Measurements from ENCODE around the gene SLC12A6. TPM values are rescaled to one million over a fixed set of nuclear protein-coding genes. Genes with fewer than 3 reads are reported as not detected.
"Not testable (repeated sequence)": the region's sequence is repeated elsewhere in the genome, so short reads cannot be mapped to it uniquely, and the experiment has no call there.

The SLC12A6 gene
- total RNA-seq: 10.1 and 19.8 TPM in 2 replicates

DNA sequence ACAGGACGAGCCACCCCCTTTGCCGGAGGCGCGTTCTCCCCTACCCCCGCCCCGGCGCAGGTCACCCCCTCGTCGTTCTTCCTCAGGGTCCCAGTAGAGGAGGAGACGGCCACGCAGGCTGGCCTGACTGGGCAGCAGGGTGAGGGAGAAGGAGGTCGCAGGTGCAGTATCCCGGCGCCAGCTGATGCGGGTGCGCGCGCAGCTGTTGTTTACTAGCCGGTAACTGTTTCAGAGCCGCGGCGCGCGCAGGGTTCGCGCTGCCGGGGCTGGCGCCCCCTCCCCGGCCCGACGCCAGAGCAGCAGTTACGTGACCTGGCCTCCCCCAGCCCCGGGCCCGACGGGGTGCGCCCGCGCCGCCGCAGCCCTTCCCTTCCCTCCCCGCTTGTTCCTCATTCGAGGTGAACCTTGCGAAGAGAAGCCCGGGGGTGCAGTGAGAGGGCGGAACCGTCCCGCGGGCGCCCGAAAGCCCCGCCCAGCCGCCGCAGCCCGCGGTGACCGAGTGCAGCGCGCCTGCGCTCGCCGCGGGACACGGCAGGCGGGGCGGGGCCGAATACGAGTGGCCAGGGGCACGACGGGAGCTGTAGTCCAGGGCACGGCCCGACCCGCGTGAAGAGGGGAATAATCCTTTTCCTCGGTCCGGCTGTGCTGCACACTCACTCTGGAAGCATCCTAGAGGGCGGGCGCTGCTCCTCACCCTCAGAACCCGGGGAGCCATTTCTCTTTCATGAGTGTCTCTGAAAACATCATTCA lies at the start of gene SLC12A6:
Gene SLC12A6, minus strand, starts transcription at position 225 of the 750 bp plus-strand sequence. CDS start 1,101 bp downstream, outside the sequence.
- DNase-seq (ENCODE audit: low read depth): peak; percentile 73

DNA sequence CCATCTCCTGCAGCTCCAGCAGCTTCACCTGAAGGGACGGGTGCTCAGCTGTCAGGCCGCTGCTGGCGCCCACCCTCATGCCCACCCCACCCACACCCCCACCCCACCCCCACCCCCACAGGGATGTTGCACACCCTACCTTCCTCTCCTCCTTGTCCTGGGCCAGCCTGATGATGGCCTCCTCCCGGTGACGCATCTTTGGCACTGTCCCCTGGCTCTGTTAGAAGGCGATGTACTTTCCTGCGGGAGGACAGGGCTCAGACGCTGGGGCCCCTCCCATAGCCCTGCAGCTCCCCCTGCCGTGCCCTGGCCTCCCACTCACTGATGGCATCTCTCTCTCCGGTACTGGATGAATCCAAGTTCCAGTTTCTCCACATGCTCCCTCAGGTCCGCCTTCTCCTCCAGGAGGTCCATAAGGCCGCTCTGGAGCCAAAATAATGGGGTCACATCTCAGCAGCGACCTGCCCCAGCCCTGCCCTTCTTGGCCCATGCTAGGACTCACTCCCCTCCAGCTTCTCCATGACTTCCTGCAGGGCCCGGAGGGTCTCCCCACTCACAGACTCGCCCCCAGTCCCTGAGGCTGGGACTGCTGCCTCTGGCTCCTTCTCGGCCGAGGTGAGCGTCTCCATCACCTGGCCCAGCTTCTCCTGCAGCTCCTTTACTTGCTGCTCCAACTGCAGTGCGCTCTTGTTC lies 44.4 kb upstream of the SLC12A6 start:
- not testable (repeated sequence) for DNase-seq (ENCODE audit: low read depth)

GRCh38 chr15:34380491-34380890 lies 42.9 kb upstream of the SLC12A6 start:
- DNase-seq (ENCODE audit: low read depth): not testable (repeated sequence)

- no peak for DNase-seq (ENCODE audit: low read depth)
Observed at GRCh38 chr15:34376856-34377255, 39.3 kb upstream of the SLC12A6 start.

DNA sequence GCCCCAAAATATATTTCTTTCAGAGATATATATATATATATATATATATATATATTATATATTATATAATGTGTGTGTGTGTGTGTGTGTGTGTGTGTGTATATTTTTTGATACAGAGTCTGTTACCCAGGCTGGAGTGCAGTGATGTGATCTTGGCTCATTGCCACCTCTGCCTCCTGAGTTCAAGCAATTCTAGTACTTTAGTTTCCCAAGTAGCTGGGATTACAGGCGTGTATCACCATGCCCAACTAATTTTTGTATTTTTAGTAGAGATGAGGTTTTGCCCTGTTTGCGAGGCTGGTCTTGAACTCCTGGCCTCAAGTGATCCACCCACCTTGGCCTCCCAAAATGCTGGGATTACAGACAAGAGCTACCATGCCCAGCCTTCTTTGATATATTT lies 38.0 kb upstream of the SLC12A6 start:
- DNase-seq (ENCODE audit: low read depth): not testable (repeated sequence)

DNA sequence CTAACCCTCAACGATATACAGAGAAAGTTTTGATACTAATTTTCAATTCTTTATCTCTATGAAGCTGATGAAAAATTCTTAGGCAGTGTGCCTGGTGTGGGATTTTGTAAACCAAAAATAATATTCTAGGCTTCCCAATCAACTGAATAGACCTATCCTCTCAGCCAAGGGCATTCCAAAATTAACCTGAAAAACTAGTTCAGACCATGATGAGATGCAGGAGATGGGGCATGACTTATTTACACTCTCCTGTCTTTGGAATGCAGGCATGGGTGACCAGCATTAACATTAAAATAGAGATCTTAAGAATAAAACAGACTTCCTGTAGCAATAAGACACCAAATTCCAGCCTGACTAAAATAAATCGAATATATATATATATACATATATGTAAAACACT lies 37.2 kb upstream of the SLC12A6 start:
- DNase-seq (ENCODE audit: low read depth): no peak

DNA sequence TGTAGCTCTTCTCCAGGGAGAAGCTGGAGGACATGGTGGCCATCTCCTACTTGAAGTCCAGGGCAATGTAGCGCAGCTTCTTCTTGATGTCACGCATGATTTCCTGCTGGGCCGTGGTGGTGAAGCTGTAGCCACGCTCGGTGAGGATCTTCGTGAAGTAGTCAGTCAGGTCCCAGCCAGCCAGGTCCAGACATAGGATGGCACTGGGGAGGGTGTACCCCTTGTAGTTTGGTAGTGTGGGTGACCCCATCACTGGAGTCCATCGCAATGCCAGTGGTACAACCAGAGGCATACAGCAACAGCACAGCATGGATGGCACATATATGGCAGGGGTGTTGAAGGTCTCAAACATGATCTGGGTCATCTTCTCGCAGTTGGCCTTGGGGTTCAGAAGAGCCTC lies 36.4 kb upstream of the SLC12A6 start:
- no peak for DNase-seq (ENCODE audit: low read depth)

DNA sequence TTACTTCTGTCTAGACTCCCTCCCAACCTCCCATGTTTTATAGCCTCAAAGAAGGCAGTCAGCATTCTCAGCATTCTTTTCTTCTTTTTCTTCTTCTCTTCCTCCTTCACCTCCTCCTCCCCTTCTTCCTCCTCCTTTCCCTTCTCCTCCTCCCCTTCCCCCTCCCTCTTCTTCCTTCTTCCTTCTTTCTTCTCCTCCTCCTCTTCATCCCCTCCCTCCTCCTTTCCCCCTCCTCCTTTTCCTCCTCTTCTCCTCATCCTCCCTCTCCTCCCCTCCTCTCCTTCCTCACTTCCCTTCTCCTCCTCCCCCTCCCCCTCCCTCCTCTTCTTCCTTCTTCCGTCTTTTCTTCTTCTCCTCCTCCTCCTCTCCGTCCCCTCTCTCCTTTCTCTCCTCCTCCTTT lies 33.1 kb upstream of the SLC12A6 start:
- no peak for DNase-seq (ENCODE audit: low read depth)

DNA sequence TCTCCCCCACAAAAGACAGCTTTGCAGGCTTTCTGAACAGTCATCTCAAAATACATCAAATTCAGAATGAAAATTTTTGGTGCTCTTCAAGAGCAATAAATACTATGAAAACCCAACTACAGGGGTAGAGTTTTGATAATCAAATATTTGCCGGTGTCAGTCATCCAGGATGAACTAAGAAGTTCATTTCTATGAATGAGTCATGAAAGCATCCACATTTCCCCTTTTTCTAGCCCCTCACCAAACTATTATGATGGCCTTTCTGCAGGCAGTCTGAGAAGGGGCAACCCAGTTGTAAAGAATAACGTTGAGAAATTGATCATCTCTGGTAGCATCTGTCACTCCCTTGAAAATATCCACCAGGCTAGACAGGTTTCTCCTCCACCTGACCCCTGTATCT lies 32.5 kb upstream of the SLC12A6 start:
- no peak for DNase-seq (ENCODE audit: low read depth)

GRCh38 chr15:34367101-34368081 lies 29.8 kb upstream of the SLC12A6 start, which contains the start of gene LPCAT4:
Gene LPCAT4, minus strand, starts transcription at chr15:34367196. Its CDS starts 96 bp downstream, at chr15:34367100.
- DNase-seq (ENCODE audit: low read depth): peak; percentile 67

DNA sequence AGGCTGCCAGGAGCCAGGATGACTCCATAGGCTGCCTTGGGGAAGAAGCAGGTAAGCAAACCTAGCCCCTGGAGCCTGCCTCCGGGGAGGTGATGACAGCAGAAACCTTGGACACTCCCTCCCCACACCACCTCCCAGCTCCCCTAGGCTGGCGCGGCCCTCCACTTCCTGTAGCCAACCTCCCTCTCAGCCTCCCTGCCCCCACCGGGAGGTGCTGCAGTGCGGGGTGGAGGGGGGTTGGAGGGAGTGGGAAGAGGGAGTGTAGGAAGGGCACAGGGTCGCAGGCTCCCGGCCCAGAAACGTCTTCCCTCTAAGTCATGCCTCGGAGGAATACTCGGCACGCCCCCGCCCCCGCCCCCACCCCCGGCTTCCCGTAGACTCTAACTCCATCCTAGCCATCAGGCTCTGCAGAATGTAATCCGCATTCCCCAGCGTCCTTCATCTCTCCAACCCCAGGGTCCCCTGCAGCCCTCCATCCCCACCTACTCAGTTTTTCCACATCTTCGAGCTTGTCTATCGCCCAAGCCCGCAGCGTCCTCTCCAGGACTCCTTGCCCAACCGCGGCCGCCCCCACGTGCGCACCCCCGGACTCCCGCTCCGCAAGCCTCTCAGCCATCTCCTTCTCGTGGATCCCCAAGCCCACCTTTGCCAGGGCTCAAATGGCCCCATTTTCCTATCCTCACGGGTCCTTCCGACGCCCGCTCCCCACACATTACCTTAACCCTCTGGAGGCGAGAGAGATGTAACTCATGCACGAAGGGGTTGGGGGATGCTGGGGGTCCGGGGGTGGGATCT lies 28.9 kb upstream of the SLC12A6 start:
- peak; percentile 50 for DNase-seq (ENCODE audit: low read depth)

DNA sequence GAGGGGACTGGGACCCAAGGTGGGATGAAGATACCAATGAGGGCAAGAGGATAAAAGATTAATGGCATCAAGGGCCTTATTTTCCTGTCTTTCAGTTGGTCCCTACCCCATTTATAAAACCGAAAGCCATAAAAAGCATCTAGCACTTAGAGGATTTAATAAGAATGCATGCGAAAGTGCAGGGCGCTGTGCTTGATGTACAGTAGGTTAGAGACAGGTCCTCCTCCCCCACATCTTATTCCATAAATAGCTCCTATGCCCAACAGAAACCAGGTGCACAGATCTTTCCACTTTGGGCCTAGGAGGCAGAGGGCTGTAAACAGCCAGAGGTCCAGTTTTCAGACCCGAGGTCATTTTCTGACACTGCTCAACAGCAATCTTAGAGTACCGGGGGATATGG lies 28.3 kb upstream of the SLC12A6 start:
- no peak for DNase-seq (ENCODE audit: low read depth)

DNA sequence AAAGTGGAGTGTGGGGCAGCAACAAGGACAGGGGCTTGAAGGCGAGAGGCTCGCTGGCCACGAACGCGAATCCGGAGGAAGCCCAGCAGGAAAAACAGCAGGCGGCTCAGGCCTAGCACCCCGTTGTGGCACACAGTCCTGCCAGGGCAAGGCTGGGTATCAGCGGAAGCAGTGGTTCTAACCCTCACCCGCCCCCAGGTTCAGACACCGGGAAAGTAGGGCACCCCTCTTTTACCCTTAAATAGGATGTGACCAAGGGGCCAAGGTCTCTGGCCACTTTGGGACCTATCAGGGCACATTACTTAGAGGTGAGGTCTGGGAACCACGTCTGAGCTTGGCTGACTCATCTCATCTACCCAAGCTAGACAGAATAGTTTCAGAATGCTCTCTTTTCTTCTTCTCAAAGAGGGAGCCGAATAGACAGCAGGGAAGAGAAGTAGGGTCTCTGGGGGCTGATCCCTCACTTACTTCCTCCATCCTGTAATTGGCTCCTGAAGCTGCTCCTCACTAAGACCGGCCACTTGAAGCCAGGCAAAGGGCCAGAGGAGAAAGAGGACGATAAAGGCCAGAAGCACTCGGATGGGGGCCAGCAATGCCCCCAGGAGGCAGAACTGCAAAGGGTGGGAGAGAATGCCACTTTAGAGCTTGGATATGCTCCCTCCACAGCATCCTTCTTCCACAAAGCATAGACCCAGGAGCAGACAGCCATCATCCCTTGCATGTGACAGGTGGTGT lies 27.7 kb upstream of the SLC12A6 start:
- DNase-seq (ENCODE audit: low read depth): no peak

GRCh38 chr15:34364041-34364440 lies 26.5 kb upstream of the SLC12A6 start:
- no peak for DNase-seq (ENCODE audit: low read depth)

GRCh38 chr15:34362047-34362773 lies 24.6 kb upstream of the SLC12A6 start:
- DNase-seq (ENCODE audit: low read depth): no peak

DNA sequence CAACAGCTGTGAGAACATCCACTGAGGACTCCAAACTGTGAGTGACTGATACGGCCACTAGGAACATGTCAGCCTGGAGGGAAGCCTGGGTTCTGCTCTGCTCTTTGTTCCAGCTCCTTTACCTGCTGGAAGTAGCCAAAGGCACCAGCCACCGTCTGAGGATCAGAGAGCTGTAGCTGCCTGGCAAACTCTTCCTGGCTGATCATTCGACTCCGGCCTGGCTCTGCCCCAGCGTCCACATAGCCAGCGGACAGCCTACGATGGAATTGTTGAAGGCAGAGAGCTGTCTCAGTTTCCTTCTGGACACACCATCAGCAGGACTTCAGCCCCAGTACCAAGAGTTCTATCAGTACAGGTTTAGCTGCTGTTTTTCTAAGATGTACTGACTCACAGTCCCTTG lies 23.7 kb upstream of the SLC12A6 start:
- no peak for DNase-seq (ENCODE audit: low read depth)

DNA sequence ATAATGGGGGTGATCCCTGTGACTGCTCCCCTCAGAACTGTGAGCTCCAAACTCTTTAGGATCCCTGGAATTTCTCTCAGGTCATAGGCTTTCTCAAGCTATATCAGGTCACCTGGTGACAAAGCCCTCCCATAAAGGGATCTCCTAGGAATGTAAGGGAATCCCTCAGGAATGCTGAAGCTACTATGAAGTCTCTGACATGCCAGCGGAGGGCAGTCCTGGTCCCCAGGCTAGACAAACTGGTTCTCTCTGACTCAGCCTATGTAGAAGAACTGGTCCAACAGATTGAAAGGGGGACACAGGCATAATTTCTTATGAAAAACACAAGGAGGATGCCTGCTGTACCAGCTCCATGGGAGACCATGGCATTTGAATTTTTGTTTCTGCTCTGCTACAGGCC lies 22.7 kb upstream of the SLC12A6 start:
- peak; percentile 36 for DNase-seq (ENCODE audit: low read depth)

GRCh38 chr15:34359416-34359815 lies 21.8 kb upstream of the SLC12A6 start:
- no peak for DNase-seq (ENCODE audit: low read depth)

- DNase-seq (ENCODE audit: low read depth): no peak
Observed at GRCh38 chr15:34358948-34359347, 21.4 kb upstream of the SLC12A6 start.

DNA sequence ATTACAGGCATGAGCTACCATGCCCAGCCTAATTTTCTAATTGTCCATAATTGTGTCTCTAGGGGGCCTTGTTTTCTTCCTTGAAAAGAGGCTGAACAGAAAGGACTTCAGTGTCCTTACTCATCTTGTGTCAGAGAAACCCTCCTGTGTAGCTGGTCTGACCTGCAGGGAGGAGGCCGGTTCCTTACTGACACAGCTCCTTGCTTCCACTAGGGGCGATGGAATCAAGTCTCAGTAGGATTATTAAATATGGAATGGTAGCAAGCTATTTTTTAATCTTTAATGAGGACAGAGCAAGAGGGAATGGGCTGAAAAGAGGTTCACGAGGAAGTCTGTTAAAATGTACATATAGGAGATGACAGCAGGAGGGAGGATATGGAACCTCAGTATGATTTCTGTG lies 20.8 kb upstream of the SLC12A6 start:
- no peak for DNase-seq (ENCODE audit: low read depth)

All from renal cortical epithelial cell (primary cell).